Measurements from ENCODE around the gene KCNF1.

Gene KCNF1

GRCh38 chr2:10867692-10868420 is 43.9 kb upstream of the KCNF1 start:
- H3K27ac ChIP-seq: no peak overlapping the region
- TF ChIP-seq CTCF (conservative IDR thresholded peaks at IDR 0.05): no peak

GRCh38 chr2:10868465-10869314 is 43.0 kb upstream of the KCNF1 start:
- H3K27ac ChIP-seq: no peak overlapping the region
- TF ChIP-seq CTCF (conservative IDR thresholded peaks at IDR 0.05): no peak

- no peak for TF ChIP-seq CTCF (conservative IDR thresholded peaks at IDR 0.05)
- H3K27ac ChIP-seq: no peak overlapping the region
Observed at GRCh38 chr2:10871978-10872377, 39.8 kb upstream of the KCNF1 start.

- TF ChIP-seq CTCF (conservative IDR thresholded peaks at IDR 0.05): no peak
Observed at GRCh38 chr2:10873171-10873570, 38.6 kb upstream of the KCNF1 start.

GRCh38 chr2:10873790-10874437 is 37.8 kb upstream of the KCNF1 start:
- no peak for TF ChIP-seq CTCF (conservative IDR thresholded peaks at IDR 0.05)

More at GRCh38 chr2:10873171-10873570, 38.6 kb upstream of the KCNF1 start:
- H3K27ac ChIP-seq: no peak overlapping the region

GRCh38 chr2:10875126-10875525 is 36.6 kb upstream of the KCNF1 start:
- no peak overlapping the region for H3K27ac ChIP-seq
- no peak for TF ChIP-seq CTCF (conservative IDR thresholded peaks at IDR 0.05)

More at GRCh38 chr2:10873790-10874437, 37.8 kb upstream of the KCNF1 start:
- H3K27ac ChIP-seq: no peak overlapping the region

- no peak overlapping the region for H3K27ac ChIP-seq
- TF ChIP-seq CTCF (conservative IDR thresholded peaks at IDR 0.05): no peak
Observed at GRCh38 chr2:10876394-10876793, 35.3 kb upstream of the KCNF1 start.
